HEK293 (cell line): ENCODE measurements around the gene MTOR.

Experiments
- BCL6B ChIP-seq: fragments of 450-650 bp; formaldehyde crosslinking; IDR thresholded peaks from 2 replicates; pipeline ENCODE4 v1.5.1; 2017; ENCODE audit warnings: missing biosample characterization, missing genetic modification characterization
- GLIS2 ChIP-seq: fragments of 450-650 bp; formaldehyde crosslinking; IDR thresholded peaks from 2 replicates; pipeline ENCODE4 v1.5.1; 2016; ENCODE audit warnings: missing biosample characterization, missing genetic modification characterization
- KLF17 ChIP-seq: fragments of 450-650 bp; formaldehyde crosslinking; IDR thresholded peaks from 2 replicates; pipeline ENCODE4 v1.5.1; 2016; ENCODE audit warnings: missing biosample characterization, missing genetic modification characterization
- OSR2 ChIP-seq: fragments of 450-650 bp; formaldehyde crosslinking; IDR thresholded peaks from 2 replicates; pipeline ENCODE4 v1.5.1; 2016; ENCODE audit warnings: missing biosample characterization, missing genetic modification characterization
- PRDM6 ChIP-seq: fragments of 450-650 bp; formaldehyde crosslinking; IDR thresholded peaks from 2 replicates; pipeline ENCODE4 v1.5.1; 2017; ENCODE audit warnings: missing biosample characterization, missing genetic modification characterization
- REST ChIP-seq: fragments of 450-650 bp; formaldehyde crosslinking; IDR thresholded peaks from 2 replicates; pipeline ENCODE4 v1.5.1; 2016; ENCODE audit warnings: missing biosample characterization, missing genetic modification characterization
- SP3 ChIP-seq: fragments of 450-650 bp; formaldehyde crosslinking; IDR thresholded peaks from 2 replicates; pipeline ENCODE4 v1.5.1; 2016; ENCODE audit warnings: missing biosample characterization, missing genetic modification characterization
- TRIM28 ChIP-seq: IDR thresholded peaks from 2 replicates; pipeline ENCODE4 v1.6.1; 2011; ENCODE audit warnings: low read length, control low read depth, borderline replicate concordance
- YY2 ChIP-seq: fragments of 450-650 bp; formaldehyde crosslinking; IDR thresholded peaks from 2 replicates; pipeline ENCODE4 v1.5.1; 2016; ENCODE audit warnings: missing biosample characterization, missing genetic modification characterization
- ZBTB1 ChIP-seq: fragments of 450-650 bp; formaldehyde crosslinking; IDR thresholded peaks from 2 replicates; pipeline ENCODE4 v1.5.1; 2016; ENCODE audit warnings: missing biosample characterization, missing genetic modification characterization
- ZBTB20 ChIP-seq: fragments of 450-650 bp; formaldehyde crosslinking; IDR thresholded peaks from 2 replicates; pipeline ENCODE4 v1.5.1; 2016; ENCODE audit warnings: missing biosample characterization, missing genetic modification characterization
- ZBTB21 ChIP-seq: fragments of 450-650 bp; formaldehyde crosslinking; IDR thresholded peaks from 2 replicates; pipeline ENCODE4 v1.5.1; 2017; ENCODE audit warnings: missing biosample characterization, missing genetic modification characterization
- ZBTB48 ChIP-seq: fragments of 450-650 bp; formaldehyde crosslinking; IDR thresholded peaks from 2 replicates; pipeline ENCODE4 v1.5.1; 2016; ENCODE audit warnings: missing biosample characterization, missing genetic modification characterization
- ZNF140 ChIP-seq: fragments of 450-650 bp; formaldehyde crosslinking; IDR thresholded peaks from 2 replicates; pipeline ENCODE4 v1.5.1; 2016; ENCODE audit warnings: missing biosample characterization, missing genetic modification characterization
- ZNF174 ChIP-seq: fragments of 450-650 bp; formaldehyde crosslinking; IDR thresholded peaks from 2 replicates; pipeline ENCODE4 v1.5.0; 2017; ENCODE audit warnings: missing biosample characterization, mild to moderate bottlenecking, missing genetic modification characterization
- ZNF184 ChIP-seq: fragments of 450-650 bp; IDR thresholded peaks from 2 replicates; pipeline ENCODE4 v1.5.1; 2018; ENCODE audit warnings: missing biosample characterization, mild to moderate bottlenecking, missing genetic modification characterization
- ZNF2 ChIP-seq: fragments of 450-650 bp; formaldehyde crosslinking; IDR thresholded peaks from 2 replicates; pipeline ENCODE4 v1.5.1; 2016; ENCODE audit warnings: missing biosample characterization, missing genetic modification characterization
- ZNF280C ChIP-seq: fragments of 450-650 bp; formaldehyde crosslinking; IDR thresholded peaks from 2 replicates; pipeline ENCODE4 v1.5.1; 2016; ENCODE audit warnings: missing biosample characterization, missing genetic modification characterization
- ZNF292 ChIP-seq: fragments of 450-650 bp; formaldehyde crosslinking; IDR thresholded peaks from 2 replicates; pipeline ENCODE4 v1.5.1; 2016; ENCODE audit warnings: low read depth, missing biosample characterization, missing genetic modification characterization, borderline replicate concordance
- ZNF433 ChIP-seq: fragments of 450-650 bp; formaldehyde crosslinking; IDR thresholded peaks from 2 replicates; pipeline ENCODE4 v1.5.1; 2016; ENCODE audit warnings: missing biosample characterization, missing genetic modification characterization, low read depth
- ZNF510 ChIP-seq: fragments of 450-650 bp; formaldehyde crosslinking; IDR thresholded peaks from 2 replicates; pipeline ENCODE4 v1.5.1; 2018; ENCODE audit warnings: mild to moderate bottlenecking, missing genetic modification characterization, missing biosample characterization; ENCODE audit not compliant: insufficient replicate concordance
- ZNF529 ChIP-seq: fragments of 450-650 bp; formaldehyde crosslinking; IDR thresholded peaks from 2 replicates; pipeline ENCODE4 v1.5.1; 2017; ENCODE audit warnings: missing genetic modification characterization, missing biosample characterization; ENCODE audit not compliant: insufficient replicate concordance
- ZNF580 ChIP-seq: fragments of 450-650 bp; formaldehyde crosslinking; IDR thresholded peaks from 2 replicates; pipeline ENCODE4 v1.5.1; 2016; ENCODE audit warnings: missing biosample characterization, missing genetic modification characterization
- ZNF645 ChIP-seq: fragments of 450-650 bp; formaldehyde crosslinking; IDR thresholded peaks from 2 replicates; pipeline ENCODE4; 2016; ENCODE audit warnings: missing biosample characterization, missing genetic modification characterization
- ZNF664 ChIP-seq: fragments of 450-650 bp; formaldehyde crosslinking; IDR thresholded peaks from 2 replicates; pipeline ENCODE4 v1.5.1; 2016; ENCODE audit warnings: missing biosample characterization, missing genetic modification characterization
- ZNF707 ChIP-seq: fragments of 450-650 bp; formaldehyde crosslinking; IDR thresholded peaks from 2 replicates; pipeline ENCODE4 v1.5.1; 2016; ENCODE audit warnings: missing biosample characterization, missing genetic modification characterization
- ZNF830 ChIP-seq: fragments of 450-650 bp; IDR thresholded peaks from 2 replicates; pipeline ENCODE4 v1.5.0; 2018; ENCODE audit warnings: missing biosample characterization, missing genetic modification characterization, low read depth, mild to moderate bottlenecking, moderate library complexity
- ZSCAN30 ChIP-seq: fragments of 450-650 bp; IDR thresholded peaks from 2 replicates; pipeline ENCODE4 v1.5.1; 2018; ENCODE audit warnings: missing biosample characterization, mild to moderate bottlenecking, missing genetic modification characterization, moderate library complexity

The MTOR gene

GRCh38 chr1:11059155-11059967, 203.0 kb downstream of the MTOR start (continued):
- TF ChIP-seq REST (tag by site-specific recombination) (no peak), BCL6B (no peak), ZBTB20 (tag by site-specific recombination) (peak; percentile 39; the same call in 1 of the 2 replicates), ZBTB1 (tag by site-specific recombination) (no peak), OSR2 (no peak), ZNF510 (tag by site-specific recombination) (no peak), YY2 (tag by site-specific recombination) (0 out of 2 replicates have a peak, but pooled peaks have one; percentile 21), ZNF580 (tag by site-specific recombination) (no peak), ZNF2 (tag by site-specific recombination) (no peak), ZNF184 (tag by site-specific recombination) (no peak), SP3 (tag by site-specific recombination) (peak; percentile 42), ZNF707 (no peak), ZNF830 (no peak), ZNF140 (tag by site-specific recombination) (no peak), ZNF433 (no peak), ZNF292 (tag by site-specific recombination) (no peak), ZNF280C (tag by site-specific recombination) (no peak), ZSCAN30 (tag by site-specific recombination) (no peak), ZNF664 (tag by site-specific recombination) (no peak), ZBTB48 (tag by site-specific recombination) (peak; percentile 36), ZBTB21 (tag by site-specific recombination) (no peak), PRDM6 (tag by site-specific recombination) (no peak), ZNF174 (no peak), TRIM28 (no peak), GLIS2 (tag by site-specific recombination) (peak; percentile 77), ZNF529 (tag by site-specific recombination) (no peak), KLF17 (tag by site-specific recombination) (no peak), ZNF645 (tag by site-specific recombination) (0 out of 2 replicates have a peak, but pooled peaks have one; percentile 8)
